ENCODE measurements around the gene GOLGA8B.

DNA sequence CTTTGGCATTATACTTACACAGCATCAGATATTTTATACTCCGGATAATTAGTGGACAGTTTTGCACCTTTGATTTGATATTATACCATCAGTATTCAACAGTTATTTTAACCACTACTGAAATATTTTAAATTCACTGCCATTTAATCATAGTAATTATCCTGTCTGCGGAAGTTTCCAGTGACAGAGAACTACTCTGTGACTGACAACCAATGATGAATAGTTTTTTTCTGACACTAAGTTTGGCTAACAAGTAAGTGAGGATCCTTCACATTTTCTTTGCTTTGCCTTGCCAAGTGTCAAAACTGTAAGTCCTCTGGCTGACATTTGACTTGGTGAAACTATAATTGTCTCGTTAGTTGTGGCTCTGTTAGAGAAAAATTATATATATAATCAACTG lies 30.5 kb upstream of the GOLGA8B start:
- TF ChIP-seq POLR2AphosphoS5 (IDR thresholded peaks at IDR 0.05) (no peak), POLR2A (IDR thresholded peaks at IDR 0.05) (no peak), EP300 (IDR thresholded peaks at IDR 0.05) (no peak)
- TF ChIP-seq, protein P1, sequence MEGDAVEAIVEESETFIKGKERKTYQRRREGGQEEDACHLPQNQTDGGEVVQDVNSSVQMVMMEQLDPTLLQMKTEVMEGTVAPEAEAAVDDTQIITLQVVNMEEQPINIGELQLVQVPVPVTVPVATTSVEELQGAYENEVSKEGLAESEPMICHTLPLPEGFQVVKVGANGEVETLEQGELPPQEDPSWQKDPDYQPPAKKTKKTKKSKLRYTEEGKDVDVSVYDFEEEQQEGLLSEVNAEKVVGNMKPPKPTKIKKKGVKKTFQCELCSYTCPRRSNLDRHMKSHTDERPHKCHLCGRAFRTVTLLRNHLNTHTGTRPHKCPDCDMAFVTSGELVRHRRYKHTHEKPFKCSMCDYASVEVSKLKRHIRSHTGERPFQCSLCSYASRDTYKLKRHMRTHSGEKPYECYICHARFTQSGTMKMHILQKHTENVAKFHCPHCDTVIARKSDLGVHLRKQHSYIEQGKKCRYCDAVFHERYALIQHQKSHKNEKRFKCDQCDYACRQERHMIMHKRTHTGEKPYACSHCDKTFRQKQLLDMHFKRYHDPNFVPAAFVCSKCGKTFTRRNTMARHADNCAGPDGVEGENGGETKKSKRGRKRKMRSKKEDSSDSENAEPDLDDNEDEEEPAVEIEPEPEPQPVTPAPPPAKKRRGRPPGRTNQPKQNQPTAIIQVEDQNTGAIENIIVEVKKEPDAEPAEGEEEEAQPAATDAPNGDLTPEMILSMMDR (IDR thresholded peaks at IDR 0.05), result no peak
